IMR-90 (cell line): ENCODE results near the gene POLR3A. TPM values are rescaled to one million over a fixed set of nuclear protein-coding genes. Genes with fewer than 3 reads are reported as not detected.

ENCODE experiments used
- BHLHE40 ChIP-seq: fragments of 150-350 bp; IDR thresholded peaks from 2 replicates; pipeline ENCODE4 v1.6.1; 2016; ENCODE audit warnings: mild to moderate bottlenecking, low read depth, low read length
- FOS ChIP-seq: fragments of 150-350 bp; IDR thresholded peaks from 2 replicates; pipeline ENCODE4 v1.6.1; 2016; ENCODE audit warnings: low read depth, low read length
- MAFK ChIP-seq: IDR thresholded peaks from 2 replicates; pipeline ENCODE4 v1.6.1; 2012; ENCODE audit warnings: low read depth, low read length, improper control_type of control experiment
- RAD21 ChIP-seq: IDR thresholded peaks from 2 replicates; pipeline ENCODE4 v1.6.1; 2012; ENCODE audit warnings: low read length, improper control_type of control experiment
- polyA plus RNA-seq, 3 experiments: library from polyadenylated mRNA; depleted of rRNA; stranded (reverse); fragments of >200 nt; gene quantifications; 2 replicates each; pipeline ENCODE4 v1.2.3, GENCODE V29; 2012; ENCODE audit warnings: low replicate concordance in 1 of 3
- total RNA-seq: library from RNA; depleted of rRNA; stranded (reverse); fragments of >200 nt; gene quantifications from 2 replicates; pipeline ENCODE4 v1.2.3, GENCODE V29; 2012
- TF ChIP-seq, protein P1 (sequence below): fragments of 150-350 bp; IDR thresholded peaks from 2 replicates; pipeline ENCODE4 v1.6.1; 2016; ENCODE audit warnings: low read depth, mild to moderate bottlenecking, low read length, moderate library complexity, borderline replicate concordance

The POLR3A gene
- total and polyA plus RNA-seq, 2 of the 4 experiments (the other 2 are of a cell fraction): 11.9 to 24.4 TPM

DNA sequence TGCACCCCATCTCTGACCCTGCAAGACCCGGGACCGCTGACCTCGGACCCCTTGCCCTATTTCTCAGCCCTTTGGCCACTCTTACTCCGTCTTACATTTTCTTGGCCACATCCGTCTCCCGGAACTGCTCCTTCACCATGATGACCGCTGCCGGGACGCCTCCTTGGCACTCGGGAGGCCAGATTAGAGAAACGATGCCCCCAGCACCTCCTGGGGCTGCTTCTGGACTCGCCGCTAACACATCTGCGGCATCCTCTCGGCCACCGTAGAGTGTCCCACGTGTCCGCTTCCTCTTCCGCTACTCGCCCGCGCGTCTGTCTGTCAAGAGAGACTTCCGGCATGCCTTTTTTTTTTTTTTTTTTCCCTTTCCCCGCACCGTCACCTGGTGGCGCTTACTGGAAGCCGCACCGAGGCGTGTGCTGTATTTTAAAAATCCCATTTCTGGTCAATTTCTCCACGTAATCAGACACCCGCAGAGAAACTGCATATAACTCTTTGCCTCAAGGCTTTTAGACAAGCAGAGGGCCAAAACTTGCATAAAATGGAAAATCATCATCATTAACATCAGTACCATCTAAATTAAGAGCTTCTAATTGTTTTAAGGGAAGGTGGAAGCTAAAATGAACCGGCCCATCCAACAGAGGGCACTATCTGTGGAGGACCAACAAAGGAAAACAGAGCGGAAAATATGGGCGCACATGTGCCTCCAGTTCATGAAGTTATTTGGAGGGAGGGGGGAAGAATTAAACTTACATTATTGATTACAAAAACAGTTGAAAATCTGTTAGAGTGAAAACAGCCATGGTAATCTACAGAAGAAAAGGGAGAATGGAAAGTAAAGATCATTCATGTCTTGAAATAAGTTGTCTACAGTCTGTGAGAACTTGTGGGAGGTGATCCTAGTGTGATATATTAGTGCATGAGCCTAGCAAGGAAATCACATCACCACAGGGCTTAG, at the start of gene POLR3A (continued):
- peak; percentile 18; the same call in 1 of the 2 replicates for TF ChIP-seq FOS
- TF ChIP-seq, protein P1, sequence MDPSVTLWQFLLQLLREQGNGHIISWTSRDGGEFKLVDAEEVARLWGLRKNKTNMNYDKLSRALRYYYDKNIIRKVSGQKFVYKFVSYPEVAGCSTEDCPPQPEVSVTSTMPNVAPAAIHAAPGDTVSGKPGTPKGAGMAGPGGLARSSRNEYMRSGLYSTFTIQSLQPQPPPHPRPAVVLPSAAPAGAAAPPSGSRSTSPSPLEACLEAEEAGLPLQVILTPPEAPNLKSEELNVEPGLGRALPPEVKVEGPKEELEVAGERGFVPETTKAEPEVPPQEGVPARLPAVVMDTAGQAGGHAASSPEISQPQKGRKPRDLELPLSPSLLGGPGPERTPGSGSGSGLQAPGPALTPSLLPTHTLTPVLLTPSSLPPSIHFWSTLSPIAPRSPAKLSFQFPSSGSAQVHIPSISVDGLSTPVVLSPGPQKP: no peak
- no peak for TF ChIP-seq BHLHE40
- no peak for TF ChIP-seq MAFK
- peak; percentile 48 for TF ChIP-seq RAD21
